AG08395 (cell line): ENCODE data around the gene AIM2.
"Not testable (repeated sequence)": the region's sequence is repeated elsewhere in the genome, so short reads cannot be mapped to it uniquely, and the experiment has no call there.

Source experiments
- DNase-seq: peaks from one replicate; pipeline ENCODE4 v3.0.0; 2012; ENCODE audit warnings: mixed read lengths, low spot score

The AIM2 gene

DNA sequence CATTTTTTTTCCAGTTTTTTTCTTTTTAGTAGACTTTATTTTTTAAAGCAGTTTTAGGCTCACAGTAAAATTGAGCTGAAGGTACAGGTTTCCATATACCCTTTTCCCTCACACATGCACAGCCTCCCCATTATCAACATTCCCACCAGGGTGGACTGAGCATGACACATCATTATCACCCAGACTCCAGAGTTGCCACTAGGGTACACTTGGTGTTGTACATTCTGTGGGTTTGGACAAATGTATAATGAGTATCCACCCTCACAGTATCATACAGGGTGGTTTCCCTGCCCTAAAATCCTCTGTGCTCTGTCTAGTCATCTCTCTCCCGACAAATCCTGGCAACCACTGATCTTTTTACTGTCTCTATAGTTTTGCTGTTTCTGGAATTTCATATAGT, 3.0 kb upstream of the AIM2 start:
- no peak for DNase-seq

DNA sequence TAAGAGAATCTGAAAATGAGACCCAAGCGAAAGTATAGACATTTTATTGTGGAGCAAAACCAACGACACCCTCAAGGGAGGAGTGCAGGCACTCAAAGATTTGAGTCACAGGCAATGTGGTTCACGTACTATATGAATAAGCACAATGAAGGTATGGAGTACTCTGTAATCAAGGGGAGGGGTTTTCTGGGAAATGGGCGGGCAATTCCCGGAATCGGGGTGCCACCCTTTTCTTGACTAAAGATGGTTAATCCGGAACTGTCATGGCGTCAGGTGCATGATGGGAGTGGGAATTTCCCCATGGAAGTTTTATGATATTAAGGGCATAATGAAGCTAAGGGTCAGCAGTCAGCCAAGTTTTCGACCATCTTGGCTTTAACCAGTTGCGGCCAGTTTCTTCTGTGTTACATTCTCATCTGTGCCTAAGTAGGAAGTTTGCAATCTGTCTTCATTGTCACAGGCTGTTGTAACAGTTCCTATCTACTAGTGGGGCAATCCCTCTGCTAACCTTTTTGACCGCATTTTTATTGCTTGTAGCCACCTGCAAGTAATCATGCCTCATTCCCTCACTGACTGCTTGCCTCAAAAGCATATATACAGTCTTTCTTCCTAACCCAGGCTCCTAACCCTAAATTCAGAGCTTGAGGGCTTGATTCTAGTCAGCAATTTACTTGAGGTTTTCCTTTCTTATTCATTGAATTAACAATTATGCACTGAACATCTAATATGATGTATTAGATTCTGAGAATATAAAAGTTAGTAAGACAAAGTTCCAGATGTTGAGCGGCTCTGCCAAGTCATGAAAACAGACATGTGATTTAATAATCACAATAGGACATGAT, 775 bp upstream of the AIM2 start:
- no peak for DNase-seq

DNA sequence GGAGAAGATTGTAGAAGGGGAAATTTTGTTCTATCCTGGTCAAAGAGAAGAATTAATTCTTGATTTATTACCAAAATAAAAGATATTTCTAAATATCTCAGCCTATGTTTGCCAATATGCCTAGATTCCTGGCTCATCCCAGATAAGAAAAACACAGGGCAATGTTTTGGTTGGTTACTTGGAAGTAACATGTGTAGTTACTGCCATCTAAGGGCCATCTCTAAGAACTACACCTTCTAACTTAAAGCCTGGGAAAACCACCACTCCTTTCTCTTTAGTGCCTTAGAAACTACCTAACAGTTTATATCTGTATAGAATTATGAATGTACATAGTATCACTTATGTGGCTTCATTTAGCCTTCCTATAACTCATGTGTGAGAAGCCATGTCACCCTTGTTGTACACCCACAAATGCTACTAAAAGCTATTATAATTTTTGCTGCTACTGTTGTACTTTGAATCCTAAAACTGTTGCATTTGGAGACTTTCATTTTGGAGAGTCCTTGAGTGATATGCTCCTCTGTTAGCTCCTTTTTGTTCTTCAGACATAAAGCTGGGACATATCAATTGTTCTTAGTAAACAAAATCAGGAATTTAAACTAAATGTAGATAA, 4.5 kb downstream of the AIM2 start:
- DNase-seq: peak; percentile 78

DNA sequence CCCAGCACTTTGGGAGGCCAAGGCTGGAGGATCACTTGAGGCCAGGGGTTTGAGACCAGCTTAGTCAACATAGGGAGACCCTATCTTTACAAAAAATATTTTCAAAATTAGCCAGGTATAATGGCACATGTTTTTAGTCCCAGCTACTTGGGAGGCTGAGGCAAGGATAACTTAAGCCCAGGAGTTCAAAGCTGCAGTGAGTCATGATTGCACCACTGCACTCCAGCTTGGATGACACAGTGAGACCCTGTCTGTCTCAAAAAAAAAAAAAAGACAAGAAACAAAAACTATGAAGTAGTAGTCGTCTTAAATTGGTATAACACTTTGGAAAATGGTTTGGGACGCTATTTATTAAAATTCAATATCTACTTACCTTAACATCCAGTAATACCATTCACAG, 7.7 kb downstream of the AIM2 start:
- no peak for DNase-seq

DNA sequence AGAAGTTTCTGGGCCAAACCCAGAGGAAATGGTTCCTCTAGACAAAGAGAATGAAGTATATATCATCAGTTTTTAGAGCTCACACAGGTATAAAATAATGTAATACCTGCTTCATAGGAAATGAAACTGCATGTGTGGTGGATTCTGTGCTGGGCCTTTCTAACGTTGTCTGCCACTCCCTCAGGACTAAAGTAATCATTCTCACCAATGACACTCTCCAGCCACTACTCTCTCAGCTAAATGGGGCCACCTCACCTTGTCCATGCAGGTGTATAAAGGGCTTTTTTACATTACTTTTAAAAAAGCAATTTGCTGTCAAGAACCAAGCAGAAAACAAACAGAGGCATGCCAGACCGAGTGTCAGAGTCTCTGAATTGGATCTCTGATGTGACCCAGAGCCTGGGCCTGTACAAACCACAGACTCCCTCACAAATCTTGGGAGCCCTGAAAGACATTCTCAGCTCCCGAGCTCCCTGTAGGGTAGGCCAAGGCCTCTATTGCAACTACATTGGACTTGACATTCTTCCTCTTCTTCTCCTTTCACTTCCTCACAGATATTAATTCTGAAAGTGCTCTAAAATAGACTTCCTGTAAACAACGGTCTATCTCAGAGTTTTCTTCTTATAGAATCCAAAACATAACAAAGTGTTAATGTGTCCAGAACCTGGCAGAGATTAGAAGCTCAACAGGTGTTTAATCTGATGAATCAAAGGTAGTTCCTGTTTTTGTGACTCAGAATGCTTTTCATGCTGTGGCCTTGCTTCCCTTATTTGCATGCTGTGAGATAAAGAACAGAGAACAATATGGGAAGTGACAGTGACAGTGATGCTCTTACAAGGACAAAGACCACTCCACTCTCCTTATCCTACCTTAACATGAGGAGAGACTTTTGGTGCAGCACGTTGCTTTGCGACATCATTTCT, 8.6 kb downstream of the AIM2 start:
- DNase-seq: no peak

DNA sequence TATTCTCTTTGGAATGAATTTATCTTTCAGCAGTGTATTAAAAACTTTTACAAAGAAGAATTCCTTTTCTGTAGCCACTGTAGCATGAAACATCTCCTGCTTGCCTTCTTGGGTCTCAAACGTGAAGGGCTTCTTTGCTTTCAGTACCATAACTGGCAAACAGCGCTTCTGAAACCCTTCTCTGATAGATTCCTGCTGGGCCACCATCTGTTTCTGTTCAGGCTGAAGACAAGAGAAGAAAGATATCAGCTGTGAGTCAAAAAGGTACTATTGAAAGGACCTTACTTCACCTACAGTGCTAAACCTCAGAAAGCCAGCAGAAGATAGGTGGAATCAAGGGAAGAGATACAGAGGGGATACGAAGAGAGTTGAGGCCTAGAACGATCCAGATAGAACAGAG, 10.5 kb downstream of the AIM2 start:
- DNase-seq: no peak

DNA sequence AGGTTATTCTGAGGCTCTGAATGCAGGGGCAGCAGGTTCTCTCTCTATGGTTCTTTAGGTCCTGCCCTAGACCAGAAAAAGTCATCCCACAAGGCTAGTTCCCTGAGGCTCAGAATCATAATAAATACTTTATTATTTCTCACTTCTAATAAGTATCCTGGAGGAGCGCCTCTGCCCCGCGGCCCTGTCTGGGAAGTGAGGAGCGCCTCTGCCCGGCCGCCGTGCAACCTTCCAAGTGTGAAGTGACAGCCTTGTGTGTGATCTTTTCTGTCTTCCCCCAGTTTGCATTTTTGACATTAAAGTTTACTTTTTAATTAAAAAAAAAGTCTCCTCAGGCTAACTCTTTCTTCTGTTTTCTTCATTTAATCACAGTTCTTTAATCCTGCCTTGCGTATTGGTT, 11.5 kb downstream of the AIM2 start:
- no peak for DNase-seq

DNA sequence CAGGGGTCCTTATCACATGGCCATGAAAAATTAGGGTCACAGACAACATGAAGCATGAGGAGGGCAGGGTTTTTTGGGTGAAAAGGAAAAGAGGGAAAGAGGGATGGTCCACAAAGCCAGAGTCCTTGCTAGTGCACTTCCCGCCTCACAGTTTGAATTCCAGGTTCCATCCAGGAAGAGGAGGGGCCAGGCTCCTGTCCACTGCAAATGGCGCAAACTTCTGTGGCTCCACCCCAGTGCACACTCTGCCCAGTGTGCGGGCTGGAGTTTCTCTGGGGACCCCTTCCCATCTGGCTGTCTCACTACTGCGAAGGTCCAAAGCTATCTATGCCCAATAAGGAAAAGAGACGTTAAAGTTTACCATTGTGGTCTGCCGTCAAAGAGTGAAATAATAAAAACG, 17.8 kb downstream of the AIM2 start:
- no peak for DNase-seq

DNA sequence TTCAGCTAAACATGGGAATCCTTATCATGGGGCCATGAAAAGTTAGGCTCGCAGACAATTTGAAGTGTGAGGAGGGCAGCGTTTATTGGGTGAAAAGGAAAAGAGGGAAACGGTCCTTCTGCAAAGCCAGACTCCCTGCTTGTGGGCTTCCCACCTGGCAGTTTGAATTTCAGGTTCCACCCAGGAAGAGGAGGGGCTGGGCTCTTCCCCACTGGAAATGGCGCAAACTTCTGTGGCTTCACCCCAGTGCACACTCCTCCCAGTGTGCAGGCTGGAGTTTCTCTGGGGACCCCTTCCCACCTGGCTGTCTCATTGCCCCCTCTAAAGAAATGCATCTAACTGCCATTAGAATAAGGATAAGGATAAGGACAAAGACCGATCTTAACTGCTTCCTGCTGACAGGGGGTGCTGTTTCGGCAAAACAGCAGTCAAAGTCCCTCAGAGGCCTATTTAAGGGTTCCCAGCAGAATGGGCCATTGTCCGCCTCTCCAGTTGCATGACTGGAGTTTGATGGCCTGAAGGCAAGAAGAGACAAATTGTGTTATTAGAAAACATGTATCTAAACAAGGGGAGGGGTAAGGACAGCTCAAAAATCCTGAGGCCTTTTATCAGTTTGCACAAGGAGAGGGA, 20.4 kb downstream of the AIM2 start:
- no peak for DNase-seq

DNA sequence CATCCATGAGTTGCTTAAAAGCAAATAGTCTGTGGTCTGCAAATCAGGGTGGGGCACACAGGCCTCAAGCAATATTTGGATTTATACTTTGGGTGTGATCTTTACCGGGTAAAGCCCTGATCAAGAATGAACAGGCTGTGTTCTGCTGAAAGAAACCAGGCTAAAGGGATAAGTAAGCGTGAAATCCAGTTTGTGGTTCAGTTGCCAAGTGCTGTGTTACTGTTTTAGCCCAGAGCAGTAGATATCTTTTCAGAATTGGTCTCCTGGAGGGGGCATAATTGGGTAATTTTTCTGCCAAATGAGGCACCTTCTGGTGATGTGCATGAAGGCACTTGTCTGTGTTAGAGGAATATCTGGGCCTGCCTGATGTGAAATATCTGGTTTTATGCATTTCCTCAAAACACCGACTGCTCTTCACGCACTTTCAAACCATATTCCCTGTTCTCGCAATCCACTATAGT, 21.4 kb downstream of the AIM2 start:
- DNase-seq: no peak

DNA sequence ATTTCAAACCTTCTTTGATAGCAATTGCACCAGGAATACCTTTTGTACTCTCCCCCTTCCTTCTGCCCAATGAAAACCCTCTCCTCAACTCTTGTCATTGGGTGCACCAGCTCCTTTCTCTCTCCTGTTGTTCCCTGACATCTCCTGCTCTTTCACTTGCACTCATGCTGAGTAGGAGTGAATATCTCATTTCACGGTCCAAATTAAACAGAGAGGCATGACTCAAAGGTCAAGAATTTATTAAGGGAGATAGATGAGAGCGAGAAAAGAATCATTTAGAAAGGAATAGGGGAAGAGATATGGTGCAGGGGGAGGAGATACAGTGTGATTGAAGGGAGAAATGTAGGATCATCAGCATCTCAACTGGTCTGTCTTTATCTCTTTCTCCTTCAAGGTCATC, 22.1 kb downstream of the AIM2 start:
- DNase-seq: no peak

DNA sequence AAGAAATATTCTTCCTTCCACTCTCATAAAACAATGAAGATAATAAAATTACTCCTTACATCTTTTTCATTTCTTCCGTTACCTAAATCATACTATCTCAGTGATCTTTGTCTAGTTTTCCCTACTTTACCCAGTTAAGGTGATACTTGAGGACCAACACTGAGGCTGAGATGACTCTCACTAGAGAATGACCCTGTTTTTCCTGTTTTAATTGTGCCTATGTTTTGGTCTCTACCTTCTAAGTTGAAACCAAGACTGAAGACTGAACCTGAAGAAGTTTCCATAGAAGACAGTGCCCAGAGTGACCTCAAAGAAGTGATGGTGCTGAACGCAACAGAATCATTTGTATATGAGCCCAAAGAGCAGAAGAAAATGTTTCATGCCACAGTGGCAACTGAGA, 25.1 kb downstream of the AIM2 start:
- DNase-seq: no peak

DNA sequence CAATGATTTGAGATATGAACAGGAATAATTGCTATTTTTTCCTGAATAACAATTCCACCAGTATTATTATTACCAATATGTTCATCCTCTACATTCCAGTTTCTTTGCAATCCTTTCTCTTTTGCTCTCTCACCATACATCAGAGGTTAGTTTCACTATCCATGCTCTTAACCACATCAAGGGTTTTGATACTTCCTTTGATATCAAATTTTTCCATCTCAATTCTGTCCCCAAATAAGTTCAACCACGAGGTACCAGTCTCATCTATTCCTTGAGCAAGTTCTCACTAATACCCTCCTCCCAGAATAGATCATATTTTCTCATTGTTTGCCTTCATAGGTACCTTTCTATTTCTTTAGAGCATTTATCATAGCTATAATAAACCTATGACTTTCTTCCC, 30.1 kb downstream of the AIM2 start:
- not testable (repeated sequence) for DNase-seq

DNA sequence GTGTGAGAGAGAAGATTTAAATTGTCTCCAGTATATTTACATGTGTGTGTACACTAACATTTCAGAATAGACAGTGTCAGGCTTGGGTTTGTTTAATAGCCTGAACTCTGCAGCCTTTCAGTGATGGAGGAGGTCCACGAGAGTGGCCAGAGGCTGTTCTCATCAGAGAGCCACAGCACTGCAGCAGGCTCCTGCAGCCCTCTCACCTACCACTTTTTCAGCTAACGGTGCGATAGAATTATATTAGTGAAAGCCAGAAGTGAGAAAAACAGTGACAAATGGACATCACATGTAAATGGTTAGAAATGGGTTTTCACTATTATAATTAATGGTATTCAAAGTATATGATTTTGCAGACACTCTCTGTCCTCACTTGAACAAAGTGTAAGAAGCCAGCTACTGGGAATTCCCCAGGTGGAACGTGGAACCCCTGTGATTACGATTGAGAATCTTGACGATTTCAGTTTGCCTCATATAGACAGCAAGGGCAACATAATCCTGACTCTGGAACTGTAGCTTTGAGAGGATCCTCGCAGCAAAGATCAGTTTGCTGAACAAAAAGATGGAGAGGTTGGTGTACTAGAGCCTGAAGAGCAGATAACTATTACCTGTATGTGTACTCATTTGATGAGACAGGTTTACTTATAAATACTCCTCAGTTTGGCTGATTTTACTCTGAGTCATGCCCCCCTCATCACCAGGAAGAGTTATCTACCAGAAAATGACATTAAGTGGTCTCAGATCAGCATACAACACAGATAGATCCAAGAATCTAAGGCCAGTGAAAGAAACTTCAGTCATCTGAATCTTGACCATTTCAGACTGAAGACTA, 35.5 kb downstream of the AIM2 start:
- no peak for DNase-seq

DNA sequence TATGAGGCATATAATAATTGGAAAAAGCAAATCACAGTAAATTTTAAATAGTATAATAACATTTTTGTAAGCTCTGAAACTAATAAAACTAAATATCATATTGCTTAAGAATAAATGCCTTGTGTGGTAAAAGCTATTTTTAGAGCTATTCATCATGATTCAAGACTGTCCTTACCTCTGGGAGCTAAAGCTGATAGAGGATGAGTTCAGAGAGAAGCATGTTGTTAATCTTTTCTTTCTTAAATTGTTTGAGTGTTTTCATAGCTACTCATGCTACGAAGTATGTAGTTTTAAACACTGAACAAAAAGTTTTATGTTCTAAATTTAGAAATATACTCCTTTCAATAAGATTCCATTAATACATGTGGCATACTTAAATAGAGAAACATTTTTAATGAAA, 36.4 kb downstream of the AIM2 start:
- peak; percentile 65 for DNase-seq

DNA sequence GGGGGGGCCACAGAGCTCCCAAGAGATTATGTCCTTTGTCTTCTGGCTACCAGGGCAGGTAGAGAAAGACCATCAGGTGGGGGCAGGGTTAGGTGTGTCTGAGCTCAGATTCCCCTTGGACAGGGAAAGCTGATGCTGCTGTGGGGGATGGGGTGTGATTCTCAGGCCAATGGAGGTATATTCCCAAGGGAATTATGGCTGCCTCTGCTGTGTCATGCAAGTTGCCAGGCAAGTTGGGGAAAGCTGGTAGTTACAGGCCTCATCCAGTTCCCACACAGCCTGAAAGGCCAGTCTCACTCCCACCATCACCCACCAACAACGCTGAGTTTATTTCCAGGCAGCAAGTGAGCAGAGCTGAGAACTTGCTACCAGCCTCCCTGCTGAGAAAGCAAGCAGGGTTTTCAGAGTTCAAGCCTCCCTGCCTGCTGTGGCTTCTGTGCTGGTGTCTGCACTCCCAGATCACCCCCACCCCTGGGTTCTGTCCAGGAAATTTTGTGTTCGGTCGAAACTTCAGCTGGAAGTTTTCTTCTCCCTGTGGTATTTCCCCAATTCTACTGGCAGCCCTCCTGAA, 45.6 kb downstream of the AIM2 start:
- DNase-seq: no peak

DNA sequence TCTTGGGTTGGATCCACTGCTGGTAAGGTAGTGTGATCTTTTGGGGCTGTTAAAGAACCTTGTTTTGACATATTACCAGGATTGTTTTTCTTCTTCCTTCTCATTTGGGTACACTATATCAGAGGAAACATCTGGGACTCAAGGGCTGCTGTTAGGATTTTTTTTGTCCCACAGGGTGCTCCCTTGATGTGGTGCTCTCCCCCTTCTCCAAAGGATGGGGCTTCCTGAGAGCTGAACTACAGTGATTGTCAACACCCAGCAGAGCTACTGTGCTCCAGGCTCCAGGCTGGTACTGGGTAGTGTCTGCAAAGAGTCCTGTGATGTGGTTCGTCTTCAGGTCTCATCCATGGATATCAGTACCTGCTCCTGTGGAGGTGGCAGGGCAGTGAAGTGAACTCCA, 46.3 kb downstream of the AIM2 start:
- DNase-seq: no peak

DNA sequence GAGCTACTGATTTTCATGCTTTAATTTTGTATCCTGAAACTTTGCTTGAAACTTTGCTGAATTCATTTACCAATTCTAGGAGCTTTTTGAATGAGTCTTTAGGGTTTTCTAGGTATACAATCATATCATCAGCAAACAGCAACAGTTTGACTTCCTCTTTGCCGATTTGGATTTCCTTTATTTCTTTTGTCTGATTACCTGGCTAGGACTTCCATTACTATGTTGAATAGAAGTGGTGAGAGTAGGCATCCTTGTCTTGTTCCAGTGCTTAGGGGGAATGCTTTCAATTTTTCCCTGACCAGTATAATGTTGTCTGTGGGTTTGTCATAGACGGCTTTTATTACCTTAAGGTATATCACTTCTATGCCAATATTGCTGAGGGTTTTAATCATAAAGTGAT, 49.7 kb downstream of the AIM2 start:
- not testable (repeated sequence) for DNase-seq

DNA sequence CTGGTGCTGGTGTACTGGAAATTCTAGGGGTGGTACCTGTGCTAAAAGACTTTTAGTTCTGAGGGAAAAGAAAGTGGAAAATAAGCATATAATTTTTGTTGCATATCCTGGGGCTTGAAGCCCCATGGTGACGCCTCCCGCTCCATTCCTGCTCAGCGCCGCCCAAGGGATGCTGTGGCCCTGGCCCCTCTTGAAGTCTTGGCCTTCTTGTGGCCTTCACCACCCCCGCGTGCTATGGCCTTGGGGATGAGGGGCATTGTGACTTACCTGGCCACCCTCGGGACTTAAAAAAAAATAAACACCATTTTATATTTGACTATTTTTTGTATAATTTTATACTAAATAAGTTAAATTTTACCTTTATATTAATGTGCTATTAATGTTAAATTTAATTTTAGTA, 51.5 kb downstream of the AIM2 start:
- DNase-seq: no peak

DNA sequence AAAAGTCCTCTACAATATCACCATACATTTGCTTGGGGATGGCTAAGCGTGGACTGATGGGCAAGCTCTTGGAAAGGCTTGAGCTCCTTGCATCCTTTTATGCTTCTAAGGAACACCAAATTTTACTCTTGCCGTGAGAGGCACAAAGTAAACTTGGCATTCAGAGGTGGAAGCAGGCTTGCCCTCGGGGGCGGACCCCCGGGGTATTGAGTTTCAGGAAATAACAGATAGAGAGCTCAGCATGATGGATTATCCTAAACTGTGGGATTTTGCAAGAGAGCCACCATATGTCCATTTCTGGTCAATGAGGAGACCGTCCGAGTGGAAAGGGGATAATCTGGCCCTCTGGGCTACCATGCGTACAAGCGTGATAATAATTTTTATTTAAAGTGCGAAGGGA, 52.8 kb downstream of the AIM2 start:
- DNase-seq: no peak

DNA sequence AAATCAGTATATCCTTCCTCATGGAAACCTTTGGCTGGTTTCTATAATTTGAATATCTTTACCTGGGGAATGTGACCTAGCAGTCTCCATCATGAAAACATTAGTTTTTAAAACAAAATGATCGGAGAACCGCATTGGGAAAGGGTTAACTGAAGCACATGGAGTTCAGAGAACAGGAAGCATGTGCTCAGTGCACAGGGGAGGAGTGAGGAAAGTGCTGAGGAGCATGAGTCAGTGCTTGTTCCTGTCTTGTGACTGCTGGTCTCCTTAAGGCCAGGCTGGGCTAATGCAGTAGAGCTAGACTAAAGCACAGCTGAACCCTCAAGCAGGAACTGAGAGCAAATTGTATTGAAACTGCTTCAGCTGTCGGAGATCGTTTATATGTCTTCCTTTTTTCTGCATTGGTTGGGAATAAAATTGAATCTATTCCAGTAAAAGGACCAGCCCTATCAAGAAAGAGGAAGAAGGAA, 61.1 kb downstream of the AIM2 start:
- DNase-seq: peak; percentile 82
